K562 (cell line): ENCODE results near the gene C20orf173. TPM values are rescaled to one million over a fixed set of nuclear protein-coding genes. Genes with fewer than 3 reads are reported as not detected.

Experiments used
- ATAC-seq: fragments of 200-7000 bp; cut with Tn5 transposase; 3 replicates; pipeline ENCODE4 v1.9.1; 2020; ENCODE audit warnings: moderate library complexity
- BruUV-seq: library from RNA; stranded (reverse); fragments of 400-500 nt; replicated peaks from 2 replicates; lab custom pipeline; 2021; lab: Mats Ljungman, UMichigan
- CTCF ChIA-PET: fragments of 300-600 bp; formaldehyde crosslinking; extraction: SDS; loops from one replicate; lab custom pipeline; 2021; ENCODE audit warnings: low intra/inter-chr PET ratio; lab: Yijun Ruan, JAX
- POLR2A ChIA-PET: fragments of 300-600, 350-650 bp; sonication (Branson Sonifier 250); formaldehyde crosslinking; extraction: SDS; loops from one replicate; lab custom pipeline; 2021; ENCODE audit warnings: antibody characterized with exemption, inconsistent platforms; lab: Yijun Ruan, JAX
- DNase-seq, 4 experiments: peaks; one replicate each; pipeline versions ENCODE4 v3.0.0 to v3.0.0-alpha.2; 2011 to 2018; ENCODE audit warnings: low spot score in 3 of 4, mixed read lengths in 3 of 4; ENCODE audit errors: extremely low read depth in 1 of 4
- FAIRE-seq: peaks from 2 replicates; lab custom pipeline; 2011; peaks lifted over from hg19 to GRCh38; lab: Jason Lieb, UNC
- H2AFZ ChIP-seq: 2 replicates; pipeline ENCODE4 v1.6.0; 2011; ENCODE audit warnings: low read depth, low read length, control low read depth, inconsistent platforms
- H3K27ac ChIP-seq: fragments of 200-600 bp; 3 replicates; pipeline ENCODE4 v1.8.0; 2011; ENCODE audit warnings: low read depth, mild to moderate bottlenecking, control low read depth, inconsistent platforms, low read length, moderate library complexity, mixed read lengths; ENCODE audit errors: extremely low read depth
- H3K27me3 ChIP-seq, 2 experiments: fragments of 300-600 bp in 1 of 2; 2 replicates in 1 of 2; 3 replicates in 1 of 2; pipeline versions ENCODE4 v1.6.0 to v1.8.0; 2011; ENCODE audit warnings: inconsistent platforms in 2 of 2, low read length in 2 of 2, mild to moderate bottlenecking in 1 of 2, mixed read lengths in 1 of 2, moderate library complexity in 1 of 2; ENCODE audit not compliant: control insufficient read depth in 2 of 2, insufficient read depth in 2 of 2
- H3K36me3 ChIP-seq: fragments of 300-600 bp; 3 replicates; pipeline ENCODE4 v1.8.0; 2011; ENCODE audit warnings: mild to moderate bottlenecking, low read length, inconsistent platforms; ENCODE audit not compliant: control insufficient read depth, insufficient read depth
- H3K4me1 ChIP-seq, 2 experiments: fragments of 200-600 bp in 1 of 2; replicated peaks in 1 of 2; 2 replicates in 1 of 2; 3 replicates in 1 of 2; pipeline versions ENCODE4 v1.5.1 to v1.8.0; 2011; ENCODE audit warnings: inconsistent platforms in 2 of 2, low read length in 2 of 2, mild to moderate bottlenecking in 1 of 2, mixed read lengths in 1 of 2, moderate library complexity in 1 of 2; ENCODE audit not compliant: control insufficient read depth in 2 of 2, insufficient read depth in 2 of 2
- H3K4me2 ChIP-seq: 2 replicates; pipeline ENCODE4 v1.6.1; 2011; ENCODE audit warnings: low read length, control low read depth, inconsistent platforms, mixed read lengths; ENCODE audit not compliant: insufficient read depth
- H3K4me3 ChIP-seq: fragments of 200-600 bp; sonication (generic), shearing (Covaris generic); 2 replicates; pipeline ENCODE4 v1.5.1; 2016; ENCODE audit warnings: control low read depth, inconsistent platforms
- H3K79me2 ChIP-seq: fragments of 200-600 bp; 3 replicates; pipeline ENCODE4 v1.8.0; 2011; ENCODE audit warnings: low read length, inconsistent platforms; ENCODE audit not compliant: control insufficient read depth, insufficient read depth
- H3K9ac ChIP-seq, 2 experiments: 2 replicates each; pipeline versions ENCODE4 v1.6.0 to v1.6.1; 2011; ENCODE audit warnings: low read depth in 2 of 2, low read length in 2 of 2, control low read depth in 1 of 2, inconsistent platforms in 1 of 2, mild to moderate bottlenecking in 1 of 2, mixed read lengths in 1 of 2; ENCODE audit not compliant: insufficient read depth in 1 of 2
- H3K9me1 ChIP-seq: one replicate; pipeline ENCODE4 v1.6.0; 2011; ENCODE audit warnings: inconsistent platforms, mild to moderate bottlenecking, low read length, moderate library complexity; ENCODE audit not compliant: control insufficient read depth, insufficient read depth
- H3K9me3 ChIP-seq: replicated peaks from 2 replicates; pipeline ENCODE4 v1.5.1; 2011; ENCODE audit warnings: low read depth, low read length, inconsistent platforms; ENCODE audit not compliant: control insufficient read depth, insufficient read depth
- H4K20me1 ChIP-seq: replicated peaks from 2 replicates; pipeline ENCODE4 v1.6.1; 2011; ENCODE audit warnings: low read length, inconsistent platforms, mixed read lengths; ENCODE audit not compliant: control insufficient read depth, insufficient read depth
- GTF2A2 ChIP-seq: IDR thresholded peaks from 2 replicates; pipeline ENCODE4 v1.6.1; 2016; ENCODE audit warnings: mild to moderate bottlenecking, missing genetic modification characterization, missing compliant biosample characterization
- NUFIP1 ChIP-seq: fragments of 450-650 bp; IDR thresholded peaks from 2 replicates; pipeline ENCODE4 v1.6.1; 2018; ENCODE audit not compliant: partially characterized antibody
- SAP30 ChIP-seq: fragments of 200-600 bp; sonication (generic); IDR thresholded peaks from 2 replicates; pipeline ENCODE4 v1.6.1; 2012; ENCODE audit warnings: borderline replicate concordance, low read depth, mild to moderate bottlenecking, moderate library complexity, low read length, control low read depth, inconsistent platforms; ENCODE audit not compliant: insufficient read depth, poor library complexity, severe bottlenecking
- SIX5 ChIP-seq, 2 experiments: IDR thresholded peaks; 2 replicates each; pipeline ENCODE4 v1.6.1; 2011; ENCODE audit warnings: low read length in 2 of 2, borderline replicate concordance in 1 of 2, low read depth in 1 of 2, mild to moderate bottlenecking in 1 of 2, moderate library complexity in 1 of 2; ENCODE audit not compliant: insufficient read depth in 1 of 2
- WGBS: fragments of 100-300 bp; shearing (Covaris generic); methylation state at CpG from one replicate; pipeline ENCODE4 v1.1.6; 2016; ENCODE audit warnings: low coverage, mixed read lengths; ENCODE audit not compliant: insufficient coverage; ENCODE audit errors: missing lambda C conversion rate; 5-methylcytosine and 5-hydroxymethylcytosine counted together
- in situ Hi-C: fragments of 300-500 bp; cut with MboI; formaldehyde crosslinking; loops from 4 replicates; pipeline ENCODE4 v1.15.0; 2018; ENCODE audit warnings: inconsistent platforms, mixed read lengths
- intact Hi-C: fragments of 100-400 bp; cut with micrococcal nuclease; formaldehyde crosslinking; loops from 2 replicates; pipeline ENCODE4 v1.14.2; 2022
- polyA plus RNA-seq, 8 experiments: library from polyadenylated mRNA; depleted of rRNA in 4 of 8; stranded (reverse) in 5 of 8; unstranded in 3 of 8; fragments of >200 nt; fragmentation: Nextera tagmentation in 2 of 8; fragmentation: Illumina TruSeq in 1 of 8; extraction: Ambion mirVana in 2 of 8; extraction: Trizol in 1 of 8; gene quantifications; 2 replicates each; pipeline versions ENCODE4 v1.2.1 to v1.2.3, GENCODE V29; 2011 to 2014; ENCODE audit warnings: inconsistent platforms in 1 of 8, missing spikeins in 1 of 8
- total RNA-seq, 7 experiments: library from RNA; depleted of rRNA in 6 of 7; stranded (reverse); fragments of >200 nt in 6 of 7; fragmentation: Illumina TruSeq in 2 of 7; extraction: Trizol in 2 of 7; gene quantifications; 2 replicates each; pipeline versions ENCODE4 v1.2.1 to v1.2.3, GENCODE V29; 2011 to 2021; ENCODE audit warnings: low replicate concordance in 1 of 7
- TF ChIP-seq, protein P1 (sequence below): fragments of 250-450 bp; sonication (Bioruptor Pico); IDR thresholded peaks from 2 replicates; pipeline ENCODE4 v1.5.0; 2021
- TF ChIP-seq, protein P2 (sequence below): fragments of 450-650 bp; IDR thresholded peaks from 2 replicates; pipeline ENCODE4 v1.6.1; 2017; ENCODE audit warnings: antibody characterized with exemption, mild to moderate bottlenecking

The C20orf173 gene
- total and polyA plus RNA-seq, 9 of the 15 experiments (the other 6 are each of a cell fraction or from before 2014, with no cell fraction given) = not detected

DNA sequence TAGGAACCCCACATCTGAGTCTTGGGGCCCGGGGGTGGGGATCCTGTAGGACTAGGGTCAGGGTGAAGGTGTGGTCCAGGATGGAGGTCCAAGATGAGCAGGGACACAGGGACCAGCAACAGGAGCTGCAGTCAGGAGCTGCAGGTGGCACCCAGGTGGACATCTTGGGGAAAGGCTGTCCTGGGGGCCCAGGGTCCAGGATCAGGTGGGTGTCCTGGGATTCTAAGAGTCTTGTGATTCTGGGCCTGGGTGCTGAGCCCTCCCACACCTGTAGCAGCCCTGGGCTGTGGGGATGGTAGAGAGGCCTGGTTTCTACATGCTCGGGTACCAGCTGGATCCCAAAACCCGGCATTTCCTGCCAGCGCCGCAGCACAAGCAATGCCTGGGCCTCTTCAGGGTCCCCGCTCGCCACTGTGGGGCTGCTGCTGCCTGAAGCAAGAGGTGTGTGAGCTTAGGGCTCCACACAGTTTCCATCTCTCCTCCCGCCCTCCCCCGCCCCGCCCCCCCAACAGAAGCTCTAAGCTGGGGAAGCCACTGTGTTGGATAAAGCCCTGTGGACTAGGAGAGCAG lies 33.2 kb upstream of the C20orf173 start:
- CTCF ChIA-PET = no interaction called here

More for the DNA sequence above, 33.2 kb upstream of the C20orf173 start:
- Histone ChIP-seq H3K9me3 (no peaks in the 10 kb centered on the region), H3K36me3 (peaks cover 3% of the 10 kb centered on the region; the same call in 1 of the 3 replicates), H3K9ac (no peak overlapping the region; a peak in 1 of 4 replicates), H2AFZ (no peak overlapping the region), H3K9me1 (no peaks in the 10 kb centered on the region), H3K79me2 (no peaks in the 10 kb centered on the region), H3K27ac (no peak overlapping the region)
- WGBS = 27% methylated on average over 7 of the region's 10 CpGs
- in situ Hi-C loops = no loop called here
- no peak for ATAC-seq
- POLR2A ChIA-PET = interaction anchor here (0.6 to 2.1 kb wide), 3 partner anchors 10 to 180 kb away, joined by 3 to 9 read pairs (median 3); partner anchors contain the start of gene RBM39
- no peak for DNase-seq
- no peak for TF ChIP-seq GTF2A2 (tag)
- TF ChIP-seq NUFIP1 = no peak
- TF ChIP-seq, protein P1, sequence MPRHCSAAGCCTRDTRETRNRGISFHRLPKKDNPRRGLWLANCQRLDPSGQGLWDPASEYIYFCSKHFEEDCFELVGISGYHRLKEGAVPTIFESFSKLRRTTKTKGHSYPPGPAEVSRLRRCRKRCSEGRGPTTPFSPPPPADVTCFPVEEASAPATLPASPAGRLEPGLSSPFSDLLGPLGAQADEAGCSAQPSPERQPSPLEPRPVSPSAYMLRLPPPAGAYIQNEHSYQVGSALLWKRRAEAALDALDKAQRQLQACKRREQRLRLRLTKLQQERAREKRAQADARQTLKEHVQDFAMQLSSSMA (CRISPR knock-in tag) = no peak
- no peak for TF ChIP-seq SAP30
- TF ChIP-seq, protein P2, sequence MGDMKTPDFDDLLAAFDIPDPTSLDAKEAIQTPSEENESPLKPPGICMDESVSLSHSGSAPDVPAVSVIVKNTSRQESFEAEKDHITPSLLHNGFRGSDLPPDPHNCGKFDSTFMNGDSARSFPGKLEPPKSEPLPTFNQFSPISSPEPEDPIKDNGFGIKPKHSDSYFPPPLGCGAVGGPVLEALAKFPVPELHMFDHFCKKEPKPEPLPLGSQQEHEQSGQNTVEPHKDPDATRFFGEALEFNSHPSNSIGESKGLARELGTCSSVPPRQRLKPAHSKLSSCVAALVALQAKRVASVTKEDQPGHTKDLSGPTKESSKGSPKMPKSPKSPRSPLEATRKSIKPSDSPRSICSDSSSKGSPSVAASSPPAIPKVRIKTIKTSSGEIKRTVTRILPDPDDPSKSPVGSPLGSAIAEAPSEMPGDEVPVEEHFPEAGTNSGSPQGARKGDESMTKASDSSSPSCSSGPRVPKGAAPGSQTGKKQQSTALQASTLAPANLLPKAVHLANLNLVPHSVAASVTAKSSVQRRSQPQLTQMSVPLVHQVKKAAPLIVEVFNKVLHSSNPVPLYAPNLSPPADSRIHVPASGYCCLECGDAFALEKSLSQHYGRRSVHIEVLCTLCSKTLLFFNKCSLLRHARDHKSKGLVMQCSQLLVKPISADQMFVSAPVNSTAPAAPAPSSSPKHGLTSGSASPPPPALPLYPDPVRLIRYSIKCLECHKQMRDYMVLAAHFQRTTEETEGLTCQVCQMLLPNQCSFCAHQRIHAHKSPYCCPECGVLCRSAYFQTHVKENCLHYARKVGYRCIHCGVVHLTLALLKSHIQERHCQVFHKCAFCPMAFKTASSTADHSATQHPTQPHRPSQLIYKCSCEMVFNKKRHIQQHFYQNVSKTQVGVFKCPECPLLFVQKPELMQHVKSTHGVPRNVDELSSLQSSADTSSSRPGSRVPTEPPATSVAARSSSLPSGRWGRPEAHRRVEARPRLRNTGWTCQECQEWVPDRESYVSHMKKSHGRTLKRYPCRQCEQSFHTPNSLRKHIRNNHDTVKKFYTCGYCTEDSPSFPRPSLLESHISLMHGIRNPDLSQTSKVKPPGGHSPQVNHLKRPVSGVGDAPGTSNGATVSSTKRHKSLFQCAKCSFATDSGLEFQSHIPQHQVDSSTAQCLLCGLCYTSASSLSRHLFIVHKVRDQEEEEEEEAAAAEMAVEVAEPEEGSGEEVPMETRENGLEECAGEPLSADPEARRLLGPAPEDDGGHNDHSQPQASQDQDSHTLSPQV = no peak
- TF ChIP-seq SIX5 (IDR thresholded peaks at IDR 0.05; ENCODE audit: borderline replicate concordance in 1 of 2, insufficient read depth in 1 of 2, low read depth in 1 of 2, low read length in 2 of 2) = no peak
- TF ChIP-seq, all 486 proteins: peak for 0
- Histone ChIP-seq H3K4me1 (peaks cover 0 to 14% of the 10 kb centered on the region in 2 experiments; a peak in 2 of 5 replicates), H3K4me3 (no peak overlapping the region), H4K20me1 (peaks cover 3% of the 10 kb centered on the region), H3K4me2 (no peak overlapping the region), H3K27me3 (peaks cover 2 to 14% of the 10 kb centered on the region in 2 experiments; a peak in 4 of 5 replicates)
- BruUV-seq = no TSS peak
- intact Hi-C loops = no loop called here
- no peak for FAIRE-seq
